ENCODE data around the gene DYNC1I1.

DYNC1I1 gene

DNA sequence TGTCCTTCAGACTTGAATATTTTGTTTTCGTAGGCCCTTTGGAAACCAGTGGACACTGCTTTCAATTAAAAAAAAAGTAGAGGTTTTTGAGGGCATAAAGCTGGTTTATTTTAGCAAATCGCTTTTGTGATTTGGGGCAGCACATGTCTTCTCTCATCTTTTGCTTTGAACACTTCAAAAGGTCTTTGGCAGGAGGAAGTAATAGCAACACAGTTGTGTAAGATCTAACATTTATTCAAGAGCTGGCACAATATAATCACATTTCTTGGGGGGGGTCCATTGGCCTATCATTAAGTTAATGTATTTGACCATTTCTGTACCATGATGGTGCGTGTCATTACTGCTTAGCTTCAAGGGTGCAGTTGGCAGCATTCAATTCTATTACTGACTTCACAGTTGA, 42.4 kb downstream of the DYNC1I1 start:
- Histone ChIP-seq H3K9ac (ENCODE audit: low read length) (no peak overlapping the region), H3K79me2 (ENCODE audit: insufficient read depth, low read length) (no peaks in the 10 kb centered on the region), H3K36me3 (ENCODE audit: low read length) (no peaks in the 10 kb centered on the region), H3K27me3 (ENCODE audit: low read length) (no peaks in the 10 kb centered on the region), H3K4me2 (ENCODE audit: low read depth, low read length, poor library complexity, severe bottlenecking) (no peak overlapping the region), H3F3A (ENCODE audit: insufficient read depth) (no peaks in the 10 kb centered on the region), H3K27ac (ENCODE audit: low read depth, low read length) (no peak overlapping the region), H3K9me3 (ENCODE audit: insufficient read depth, low read length) (no peaks in the 10 kb centered on the region), H4K20me1 (ENCODE audit: low read depth, low read length) (no peaks in the 10 kb centered on the region), H3K9me2 (replicated peaks; ENCODE audit: insufficient read depth, low read length) (no peaks in the 10 kb centered on the region), H3K4me3 (ENCODE audit: insufficient read depth, low read length, poor library complexity, severe bottlenecking) (no peak overlapping the region), H2AFZ (ENCODE audit: low read depth, low read length, severe bottlenecking) (no peak overlapping the region)
- TF ChIP-seq CTCF (IDR thresholded peaks at IDR 0.05; ENCODE audit: insufficient read depth, low read length, poor library complexity, severe bottlenecking) (no peak), EZH2phosphoT487 (conservative IDR thresholded peaks at IDR 0.05; ENCODE audit: low read length) (no peak)

- no peak overlapping the region for H3K4me2 ChIP-seq (ENCODE audit: low read depth, low read length, poor library complexity, severe bottlenecking)
- H3K9me2 ChIP-seq (replicated peaks; ENCODE audit: insufficient read depth, low read length): no peaks in the 10 kb centered on the region
- H3K9ac ChIP-seq (ENCODE audit: low read length): no peak overlapping the region
- H3F3A ChIP-seq (ENCODE audit: insufficient read depth): no peaks in the 10 kb centered on the region
- no peaks in the 10 kb centered on the region for H3K9me3 ChIP-seq (ENCODE audit: insufficient read depth, low read length)
- H4K20me1 ChIP-seq (ENCODE audit: low read depth, low read length): no peaks in the 10 kb centered on the region
- H3K36me3 ChIP-seq (ENCODE audit: low read length): no peaks in the 10 kb centered on the region
- no peaks in the 10 kb centered on the region for H3K27me3 ChIP-seq (ENCODE audit: low read length)
- no peaks in the 10 kb centered on the region for H3K79me2 ChIP-seq (ENCODE audit: insufficient read depth, low read length)
- H3K4me3 ChIP-seq (ENCODE audit: insufficient read depth, low read length, poor library complexity, severe bottlenecking): no peak overlapping the region
- H3K27ac ChIP-seq (ENCODE audit: low read depth, low read length): no peak overlapping the region
- no peak for TF ChIP-seq EZH2phosphoT487 (conservative IDR thresholded peaks at IDR 0.05; ENCODE audit: low read length)
- no peak for TF ChIP-seq CTCF (IDR thresholded peaks at IDR 0.05; ENCODE audit: insufficient read depth, low read length, poor library complexity, severe bottlenecking)
- H2AFZ ChIP-seq (ENCODE audit: low read depth, low read length, severe bottlenecking): no peak overlapping the region
Measured at GRCh38 chr7:95817866-95818640, 45.7 kb downstream of the DYNC1I1 start.

DNA sequence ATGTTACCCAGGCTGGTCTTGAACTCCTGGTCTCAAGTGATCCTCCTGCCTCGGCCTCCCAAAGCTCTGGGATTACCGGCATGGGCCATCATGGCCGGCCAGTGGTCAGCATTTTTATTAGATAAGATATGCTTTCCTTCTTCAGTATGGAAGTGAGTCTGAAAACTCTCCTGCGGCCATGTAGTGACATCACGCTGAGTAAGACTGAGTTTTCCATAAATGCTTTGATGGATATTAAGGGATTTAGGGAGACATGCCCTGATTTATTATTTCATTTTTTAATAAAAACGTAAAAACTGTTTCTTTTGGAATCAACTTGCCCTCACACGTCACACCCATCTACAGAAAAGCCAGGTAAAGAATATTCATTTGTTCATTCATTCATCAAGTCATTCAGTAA, 48.4 kb downstream of the DYNC1I1 start:
- Histone ChIP-seq H3K27me3 (ENCODE audit: low read length) (no peaks in the 10 kb centered on the region), H3K36me3 (ENCODE audit: low read length) (no peaks in the 10 kb centered on the region), H3K79me2 (ENCODE audit: insufficient read depth, low read length) (no peaks in the 10 kb centered on the region), H3K9ac (ENCODE audit: low read length) (no peak overlapping the region), H3K9me2 (replicated peaks; ENCODE audit: insufficient read depth, low read length) (no peaks in the 10 kb centered on the region), H4K20me1 (ENCODE audit: low read depth, low read length) (no peaks in the 10 kb centered on the region), H3K4me3 (ENCODE audit: insufficient read depth, low read length, poor library complexity, severe bottlenecking) (no peak overlapping the region), H3K4me2 (ENCODE audit: low read depth, low read length, poor library complexity, severe bottlenecking) (no peak overlapping the region), H3F3A (ENCODE audit: insufficient read depth) (no peaks in the 10 kb centered on the region), H3K27ac (ENCODE audit: low read depth, low read length) (no peak overlapping the region), H2AFZ (ENCODE audit: low read depth, low read length, severe bottlenecking) (no peak overlapping the region), H3K9me3 (ENCODE audit: insufficient read depth, low read length) (no peaks in the 10 kb centered on the region)
- no peak for TF ChIP-seq EZH2phosphoT487 (conservative IDR thresholded peaks at IDR 0.05; ENCODE audit: low read length)
- no peak for TF ChIP-seq CTCF (IDR thresholded peaks at IDR 0.05; ENCODE audit: insufficient read depth, low read length, poor library complexity, severe bottlenecking)
